ENCODE results near the gene TRIM41.
"Not testable (repeated sequence)": the region's sequence is repeated elsewhere in the genome, so short reads cannot be mapped to it uniquely, and the experiment has no call there.

The TRIM41 gene

GRCh38 chr5:181283841-181284755 is 61.0 kb downstream of the TRIM41 start:
- not testable (repeated sequence) for DNase-seq (ENCODE audit: low read depth)
